Measurements from ENCODE around the gene TRIM32. TPM values are rescaled to one million over a fixed set of nuclear protein-coding genes. Genes with fewer than 3 reads are reported as not detected.

TRIM32 gene
- total RNA-seq, 2 donors from 2014 or later = 12.2 to 13.9 TPM

DNA sequence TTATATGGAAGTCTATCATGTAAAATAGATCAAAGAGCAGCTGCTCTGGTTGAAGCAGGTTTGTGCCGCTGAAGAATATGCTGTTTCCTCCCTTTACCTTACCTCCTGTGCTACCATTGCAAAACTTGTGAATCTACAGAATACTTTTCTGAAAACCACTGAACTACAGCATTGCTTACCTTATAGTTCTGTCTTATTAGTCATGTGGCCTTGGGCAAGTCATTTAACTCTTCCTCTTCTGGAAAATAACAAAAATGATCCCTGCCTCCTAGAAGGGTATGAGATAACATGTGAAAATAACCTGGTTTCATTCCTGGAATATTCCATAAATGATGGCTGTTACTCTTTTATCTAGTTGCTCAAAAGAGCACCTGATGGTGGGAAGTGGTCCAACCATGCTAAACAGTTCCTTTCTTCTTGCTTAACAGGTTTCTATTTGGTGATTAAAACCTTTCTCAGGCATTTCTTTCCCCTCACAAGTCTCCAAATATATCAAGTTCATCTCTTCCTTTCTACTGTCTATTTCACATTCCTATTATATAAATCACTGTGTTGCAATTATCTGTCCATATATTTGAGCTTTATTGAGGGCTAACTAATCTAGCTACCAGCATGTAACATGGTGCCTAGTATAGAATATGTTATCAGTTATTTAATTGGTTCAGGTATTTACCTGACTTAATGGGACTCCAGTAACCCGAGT is 15.0 kb downstream of the TRIM32 start:
- H3K36me3 ChIP-seq = peaks cover 24% of the 10 kb centered on the region
- H3K4me1 ChIP-seq = peaks cover 0 to 12% of the 10 kb centered on the region in 2 donors
- H3K4me3 ChIP-seq = no peak overlapping the region
- no peaks in the 10 kb centered on the region for H3K27me3 ChIP-seq
- H3K27ac ChIP-seq = no peak overlapping the region
- H3K9me3 ChIP-seq = no peaks in the 10 kb centered on the region
- TF ChIP-seq, protein P1, sequence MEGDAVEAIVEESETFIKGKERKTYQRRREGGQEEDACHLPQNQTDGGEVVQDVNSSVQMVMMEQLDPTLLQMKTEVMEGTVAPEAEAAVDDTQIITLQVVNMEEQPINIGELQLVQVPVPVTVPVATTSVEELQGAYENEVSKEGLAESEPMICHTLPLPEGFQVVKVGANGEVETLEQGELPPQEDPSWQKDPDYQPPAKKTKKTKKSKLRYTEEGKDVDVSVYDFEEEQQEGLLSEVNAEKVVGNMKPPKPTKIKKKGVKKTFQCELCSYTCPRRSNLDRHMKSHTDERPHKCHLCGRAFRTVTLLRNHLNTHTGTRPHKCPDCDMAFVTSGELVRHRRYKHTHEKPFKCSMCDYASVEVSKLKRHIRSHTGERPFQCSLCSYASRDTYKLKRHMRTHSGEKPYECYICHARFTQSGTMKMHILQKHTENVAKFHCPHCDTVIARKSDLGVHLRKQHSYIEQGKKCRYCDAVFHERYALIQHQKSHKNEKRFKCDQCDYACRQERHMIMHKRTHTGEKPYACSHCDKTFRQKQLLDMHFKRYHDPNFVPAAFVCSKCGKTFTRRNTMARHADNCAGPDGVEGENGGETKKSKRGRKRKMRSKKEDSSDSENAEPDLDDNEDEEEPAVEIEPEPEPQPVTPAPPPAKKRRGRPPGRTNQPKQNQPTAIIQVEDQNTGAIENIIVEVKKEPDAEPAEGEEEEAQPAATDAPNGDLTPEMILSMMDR (IDR thresholded peaks at IDR 0.05) = no peak
- no peak for DNase-seq (ENCODE audit: low spot score)

DNA sequence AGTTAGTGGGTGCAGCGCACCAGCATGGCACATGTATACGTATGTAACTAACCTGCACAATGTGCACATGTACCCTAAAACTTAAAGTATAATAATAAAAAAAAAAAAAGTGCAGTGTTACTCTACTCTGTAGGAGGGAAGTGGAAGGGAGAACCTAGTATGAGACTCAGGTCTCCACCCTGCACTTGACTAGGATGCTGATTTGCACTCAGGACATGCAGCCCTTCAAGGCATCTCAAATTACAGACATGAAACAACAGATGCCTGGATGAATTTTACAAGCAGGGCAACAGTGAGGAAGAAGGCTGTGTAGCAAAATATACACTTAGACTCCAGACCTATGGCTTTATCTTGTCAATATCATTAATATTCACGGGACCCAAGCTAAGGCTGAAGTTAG is 16.5 kb downstream of the TRIM32 start:
- H3K27me3 ChIP-seq = no peaks in the 10 kb centered on the region
- DNase-seq (ENCODE audit: low spot score) = no peak
- no peak overlapping the region for H3K4me3 ChIP-seq
- H3K36me3 ChIP-seq = peaks cover 11% of the 10 kb centered on the region
- TF ChIP-seq, protein P1 (IDR thresholded peaks at IDR 0.05) = no peak
- peaks cover 0 to 12% of the 10 kb centered on the region in 2 donors for H3K4me1 ChIP-seq
- H3K9me3 ChIP-seq = no peaks in the 10 kb centered on the region
- no peak overlapping the region for H3K27ac ChIP-seq

DNA sequence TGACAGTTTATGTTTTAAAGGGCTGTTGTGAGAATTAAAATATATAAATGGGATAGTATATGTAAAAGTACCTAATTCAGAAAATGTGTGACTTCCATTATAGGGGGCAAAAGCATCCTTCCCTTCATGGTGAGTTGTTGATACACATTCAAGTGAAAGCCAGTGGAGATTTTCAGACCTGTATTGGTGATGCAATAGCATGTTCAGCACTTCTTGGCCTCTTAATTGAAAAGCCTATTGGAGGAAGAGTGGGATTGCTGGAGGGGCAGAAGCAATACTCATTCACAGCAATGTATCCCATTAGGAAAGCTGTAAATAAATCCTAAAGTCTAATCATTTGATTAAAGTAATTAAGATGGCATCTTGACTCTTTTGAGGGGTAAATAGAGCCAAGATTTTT is 17.4 kb downstream of the TRIM32 start:
- TF ChIP-seq, protein P1 (IDR thresholded peaks at IDR 0.05) = no peak
- Histone ChIP-seq H3K4me3 (no peak overlapping the region), H3K27ac (no peak overlapping the region), H3K9me3 (no peaks in the 10 kb centered on the region), H3K36me3 (peaks cover 3% of the 10 kb centered on the region), H3K27me3 (no peaks in the 10 kb centered on the region), H3K4me1 (peaks cover 0 to 12% of the 10 kb centered on the region in 2 donors)
- no peak for DNase-seq (ENCODE audit: low spot score)

DNA sequence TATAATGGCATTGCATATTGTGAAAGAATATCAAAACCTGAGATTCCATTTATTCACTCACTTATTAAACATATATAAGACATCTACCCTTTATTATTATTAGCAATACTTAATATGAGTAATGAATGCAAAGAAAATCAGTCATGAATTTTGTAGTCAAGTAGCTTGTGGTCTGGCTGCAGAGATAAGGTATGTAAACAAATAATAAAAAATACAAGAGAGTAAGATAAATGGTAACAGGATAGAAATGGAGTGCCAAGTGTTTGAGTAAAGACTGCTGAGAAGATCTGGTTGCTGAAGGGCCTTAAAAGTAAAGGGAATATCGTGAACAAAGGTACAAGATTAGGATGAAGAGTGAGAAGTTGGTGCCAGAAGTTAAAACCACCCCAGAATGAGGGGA is 18.4 kb downstream of the TRIM32 start:
- no peak overlapping the region for H3K27ac ChIP-seq
- H3K36me3 ChIP-seq = no peaks in the 10 kb centered on the region
- H3K4me3 ChIP-seq = no peak overlapping the region
- peaks cover 0 to 12% of the 10 kb centered on the region in 2 donors for H3K4me1 ChIP-seq
- DNase-seq (ENCODE audit: low spot score) = no peak
- H3K9me3 ChIP-seq = no peaks in the 10 kb centered on the region
- TF ChIP-seq, protein P1 (IDR thresholded peaks at IDR 0.05) = no peak
- no peaks in the 10 kb centered on the region for H3K27me3 ChIP-seq

DNA sequence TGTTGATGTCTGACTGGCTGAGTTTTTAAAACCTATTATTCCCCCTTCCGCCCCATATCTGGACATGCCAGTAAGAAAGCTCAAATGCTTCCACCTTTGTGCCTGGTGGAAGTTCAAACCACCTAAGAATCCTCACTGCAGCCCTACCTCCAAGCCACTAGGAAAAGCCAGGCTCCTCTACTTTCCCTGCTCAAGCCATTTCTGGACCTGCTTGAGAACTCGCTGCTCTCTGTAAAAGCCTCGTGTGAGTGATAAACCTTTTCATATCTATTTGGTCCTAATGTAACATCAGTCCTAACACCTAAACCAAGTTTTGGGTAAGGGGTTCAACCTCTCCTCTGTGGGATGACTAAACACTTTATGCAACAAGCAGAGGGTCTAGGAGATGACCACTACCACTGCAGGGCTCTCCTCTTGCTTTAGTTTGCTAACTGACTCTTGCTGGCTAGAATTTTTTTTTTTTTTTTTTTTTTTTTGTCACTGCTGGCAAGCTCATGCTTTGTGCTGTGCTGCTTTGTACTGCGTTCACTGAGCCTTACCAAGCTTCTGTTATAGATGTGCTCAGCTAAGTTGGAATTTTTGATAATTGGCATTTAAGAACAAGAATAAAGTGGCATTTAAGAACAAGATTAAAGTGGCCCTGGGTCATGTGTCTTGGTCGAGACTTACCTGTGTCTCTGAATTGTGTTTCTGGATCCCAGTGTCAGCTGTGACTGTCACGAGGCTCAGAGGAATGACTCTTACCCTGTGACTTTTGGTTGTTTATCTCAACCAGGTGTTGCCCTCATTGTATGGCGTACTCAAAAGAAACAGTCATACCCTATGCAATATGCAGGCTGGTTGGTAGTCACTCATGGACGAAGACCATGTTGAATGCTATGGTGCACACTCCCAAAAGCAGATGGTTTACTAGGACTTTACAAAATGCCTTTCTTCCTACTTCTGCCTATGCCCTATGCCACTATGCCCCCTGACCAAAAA is 19.5 kb downstream of the TRIM32 start:
- Histone ChIP-seq H3K27ac (no peak overlapping the region), H3K9me3 (no peaks in the 10 kb centered on the region), H3K36me3 (no peaks in the 10 kb centered on the region), H3K27me3 (no peaks in the 10 kb centered on the region), H3K4me1 (peaks cover 0 to 8% of the 10 kb centered on the region in 2 donors), H3K4me3 (no peak overlapping the region)
- DNase-seq (ENCODE audit: low spot score) = no peak
- TF ChIP-seq, protein P1 (IDR thresholded peaks at IDR 0.05) = no peak
